H9 (cell line): Measurements from ENCODE around the gene ZNRF3. TPM values are rescaled to one million over a fixed set of nuclear protein-coding genes. Genes with fewer than 3 reads are reported as not detected.
"Not testable (repeated sequence)": the region's sequence is repeated elsewhere in the genome, so short reads cannot be mapped to it uniquely, and the experiment has no call there.

Experiments used
- DNase-seq: peaks from one replicate; pipeline ENCODE4 v3.0.0-alpha.2; 2017
- H2AFZ ChIP-seq: one replicate; pipeline ENCODE4 v1.6.1; 2013; ENCODE audit warnings: mild to moderate bottlenecking, low read length, control low read depth, moderate library complexity
- H2AK5ac ChIP-seq: 2 replicates; pipeline ENCODE4 v1.6.1; 2013; ENCODE audit warnings: low read length, control low read depth, mixed read lengths; ENCODE audit not compliant: insufficient read length
- H2BK120ac ChIP-seq: one replicate; pipeline ENCODE4 v1.6.1; 2013; ENCODE audit warnings: low read depth, mild to moderate bottlenecking, low read length, control low read depth, inconsistent platforms; ENCODE audit not compliant: poor library complexity, severe bottlenecking
- H2BK12ac ChIP-seq: 2 replicates; pipeline ENCODE4 v1.6.1; 2013; ENCODE audit warnings: low read length, control low read depth, mixed read lengths, low read depth; ENCODE audit not compliant: insufficient read length
- H2BK15ac ChIP-seq: 2 replicates; pipeline ENCODE4 v1.6.1; 2013; ENCODE audit warnings: low read depth, low read length, control low read depth
- H2BK20ac ChIP-seq: one replicate; pipeline ENCODE4 v1.6.1; 2013; ENCODE audit warnings: low read depth, mild to moderate bottlenecking, low read length, control low read depth, inconsistent platforms; ENCODE audit not compliant: poor library complexity, severe bottlenecking
- H2BK5ac ChIP-seq: 2 replicates; pipeline ENCODE4 v1.6.1; 2013; ENCODE audit warnings: low read length, control low read depth, mixed read lengths; ENCODE audit not compliant: insufficient read length
- H3K14ac ChIP-seq: 2 replicates; pipeline ENCODE4 v1.6.1; 2013; ENCODE audit warnings: low read length, control low read depth; ENCODE audit not compliant: insufficient read depth
- H3K18ac ChIP-seq: 2 replicates; pipeline ENCODE4 v1.6.1; 2013; ENCODE audit warnings: low read depth, mild to moderate bottlenecking, mixed read lengths, low read length, control low read depth; ENCODE audit not compliant: insufficient read length
- H3K23ac ChIP-seq: 2 replicates; pipeline ENCODE4 v1.6.1; 2013; ENCODE audit warnings: low read length, control low read depth, mixed read lengths, low read depth; ENCODE audit not compliant: insufficient read length
- H3K23me2 ChIP-seq: 2 replicates; pipeline ENCODE4 v1.6.1; 2013; ENCODE audit warnings: low read depth, mild to moderate bottlenecking, mixed read lengths, low read length, control low read depth; ENCODE audit not compliant: insufficient read length, poor library complexity, severe bottlenecking
- H3K27ac ChIP-seq: 2 replicates; pipeline ENCODE4 v1.5.1; 2013; ENCODE audit warnings: low read length, control low read depth, mixed read lengths, low read depth; ENCODE audit not compliant: insufficient read length
- H3K27me3 ChIP-seq: 2 replicates; pipeline ENCODE4 v1.6.1; 2013; ENCODE audit warnings: low read length, control low read depth, inconsistent platforms; ENCODE audit not compliant: insufficient read depth
- H3K4ac ChIP-seq: 2 replicates; pipeline ENCODE4 v1.6.1; 2013; ENCODE audit warnings: low read depth, mild to moderate bottlenecking, control low read depth, inconsistent platforms, low read length, moderate library complexity
- H3K4me1 ChIP-seq: 2 replicates; pipeline ENCODE4 v1.6.1; 2013; ENCODE audit warnings: low read length, control low read depth, inconsistent platforms; ENCODE audit not compliant: insufficient read depth
- H3K4me2 ChIP-seq: 2 replicates; pipeline ENCODE4 v1.6.1; 2013; ENCODE audit warnings: low read length, control low read depth, mixed read lengths; ENCODE audit not compliant: insufficient read length, insufficient read depth
- H3K56ac ChIP-seq: 2 replicates; pipeline ENCODE4 v1.6.1; 2013; ENCODE audit warnings: low read depth, mild to moderate bottlenecking, mixed read lengths, low read length, control low read depth; ENCODE audit not compliant: insufficient read length
- H3K79me1 ChIP-seq: 2 replicates; pipeline ENCODE4 v1.6.1; 2013; ENCODE audit warnings: low read depth, mild to moderate bottlenecking, moderate library complexity, low read length, control low read depth, inconsistent platforms; ENCODE audit not compliant: insufficient read depth, poor library complexity, severe bottlenecking
- H3K79me2 ChIP-seq: 2 replicates; pipeline ENCODE4 v1.6.1; 2013; ENCODE audit warnings: low read length, control low read depth, inconsistent platforms; ENCODE audit not compliant: insufficient read depth
- H3K9ac ChIP-seq: 2 replicates; pipeline ENCODE4 v1.6.1; 2013; ENCODE audit warnings: low read length, control low read depth, mixed read lengths; ENCODE audit not compliant: insufficient read length; ENCODE audit errors: extremely low read depth
- H3K9me3 ChIP-seq: one replicate; pipeline ENCODE4 v1.6.1; 2013; ENCODE audit warnings: low read depth, low read length, inconsistent platforms; ENCODE audit not compliant: control insufficient read depth
- H3T11ph ChIP-seq: one replicate; pipeline ENCODE4 v1.6.1; 2013; ENCODE audit warnings: mild to moderate bottlenecking, low read length, control low read depth, inconsistent platforms
- H4K20me1 ChIP-seq: one replicate; pipeline ENCODE4 v1.6.1; 2013; ENCODE audit not compliant: control insufficient read depth, insufficient read length, insufficient read depth
- H4K5ac ChIP-seq: 2 replicates; pipeline ENCODE4 v1.6.1; 2013; ENCODE audit warnings: low read depth, mild to moderate bottlenecking, mixed read lengths, low read length, control low read depth; ENCODE audit not compliant: insufficient read length
- H4K8ac ChIP-seq: replicated peaks from 2 replicates; pipeline ENCODE4 v1.6.1; 2013; ENCODE audit warnings: low read length, control low read depth, mixed read lengths, low read depth; ENCODE audit not compliant: insufficient read length
- H4K91ac ChIP-seq: 2 replicates; pipeline ENCODE4 v1.6.1; 2013; ENCODE audit warnings: low read depth, mild to moderate bottlenecking, moderate library complexity, mixed read lengths, low read length, control low read depth; ENCODE audit not compliant: insufficient read length
- H3K27ac Mint-ChIP-seq, 3 experiments: 2 replicates in 2 of 3; 3 replicates in 1 of 3; pipeline ENCODE4 v1.8.0; 2020 to 2021; ENCODE audit warnings: mixed read lengths in 3 of 3, mild to moderate bottlenecking in 1 of 3, moderate library complexity in 1 of 3
- H3K27me3 Mint-ChIP-seq: 2 replicates; pipeline ENCODE4 v1.8.0; 2021; ENCODE audit warnings: low read depth, mild to moderate bottlenecking, moderate library complexity, mixed read lengths
- H3K36me3 Mint-ChIP-seq, 3 experiments: 2 replicates in 2 of 3; 3 replicates in 1 of 3; pipeline ENCODE4 v1.8.0; 2020 to 2021; ENCODE audit warnings: low read depth in 3 of 3, mixed read lengths in 3 of 3; ENCODE audit not compliant: insufficient read depth in 1 of 3
- H3K4me1 Mint-ChIP-seq, 2 experiments: 2 replicates each; pipeline ENCODE4 v1.8.0; 2020; ENCODE audit warnings: mixed read lengths in 2 of 2
- H3K4me3 Mint-ChIP-seq, 2 experiments: 2 replicates in 1 of 2; 3 replicates in 1 of 2; pipeline ENCODE4 v1.8.0; 2020 to 2021; ENCODE audit warnings: mild to moderate bottlenecking in 2 of 2, mixed read lengths in 2 of 2, moderate library complexity in 1 of 2
- H3K9me3 Mint-ChIP-seq, 2 experiments: 2 replicates in 1 of 2; 3 replicates in 1 of 2; pipeline ENCODE4 v1.8.0; 2020; ENCODE audit warnings: mild to moderate bottlenecking in 2 of 2, mixed read lengths in 2 of 2, moderate library complexity in 1 of 2
- WGBS: extraction: QIAGEN DNeasy Blood & Tissue Kit; methylation state at CpG from one replicate; pipeline ENCODE4 v1.1.7; 2013; ENCODE audit warnings: missing lambda C conversion rate, low lambda C conversion rate, mixed read lengths; ENCODE audit not compliant: insufficient read length; ENCODE audit errors: extremely low coverage; 5-methylcytosine and 5-hydroxymethylcytosine counted together
- total RNA-seq: library from RNA; stranded (reverse); gene quantifications from 2 replicates; pipeline ENCODE4 v1.2.1, GENCODE V29; 2021
- TF ChIP-seq, protein P1 (sequence below): fragments of 200-600 bp; sonication (generic); conservative IDR thresholded peaks from 3 replicates; pipeline ENCODE4 v1.8.0; 2021; ENCODE audit warnings: antibody characterized with exemption, mild to moderate bottlenecking

Gene ZNRF3
- total RNA-seq, 1 experiment from 2014 or later: 20.6 TPM

DNA sequence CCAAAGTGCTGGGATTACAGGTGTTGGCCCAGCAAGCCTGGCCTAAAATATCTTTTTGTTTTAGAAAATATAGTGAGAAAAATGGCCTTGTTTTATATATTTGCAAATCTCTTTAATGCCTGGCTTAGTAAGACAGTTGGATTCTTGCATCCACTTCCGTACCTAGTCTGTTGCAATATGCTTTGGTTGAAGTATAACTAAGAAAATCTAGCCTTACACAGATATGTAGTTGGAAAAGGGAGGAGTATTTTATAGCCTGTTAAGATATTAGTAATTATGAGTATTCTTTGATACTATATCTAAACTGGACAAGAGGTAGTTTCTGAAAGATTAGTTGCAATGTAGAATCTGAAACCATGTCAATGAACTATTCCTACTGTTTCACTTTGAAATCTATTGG, 65.1 kb downstream of the ZNRF3 start:
- H2AK5ac ChIP-seq: no peak overlapping the region
- no peak overlapping the region for H3T11ph ChIP-seq
- H2BK120ac ChIP-seq: no peak overlapping the region
- H3K27ac Mint-ChIP-seq: no peak overlapping the region
- no peaks in the 10 kb centered on the region for H3K27me3 ChIP-seq
- no peak overlapping the region for H3K23ac ChIP-seq
- H3K4ac ChIP-seq: no peak overlapping the region
- H3K23me2 ChIP-seq: no peaks in the 10 kb centered on the region
- H3K79me2 ChIP-seq: peaks cover 19% of the 10 kb centered on the region; the same call in 1 of the 2 replicates
- no CpG with 5 or more reads among the region's 1 CpG for WGBS
- no peaks in the 10 kb centered on the region for H3K27me3 Mint-ChIP-seq
- peaks cover 4% of the 10 kb centered on the region; the same call in 1 of the 2 replicates for H3K4me1 ChIP-seq
- no peak overlapping the region for H2AFZ ChIP-seq
- no peak overlapping the region for H2BK15ac ChIP-seq
- no peak overlapping the region for H2BK5ac ChIP-seq
- H3K14ac ChIP-seq: no peak overlapping the region
- H3K36me3 Mint-ChIP-seq: peaks cover 15 to 25% (median 17%) of the 10 kb centered on the region in 3 experiments
- no peak overlapping the region for H3K27ac ChIP-seq
- no peak overlapping the region for H2BK12ac ChIP-seq
- H3K4me1 Mint-ChIP-seq: peaks cover 41 to 46% of the 10 kb centered on the region in 2 experiments
- no peak overlapping the region for H3K56ac ChIP-seq
- no peak overlapping the region for H4K91ac ChIP-seq
- no peak overlapping the region for H2BK20ac ChIP-seq
- no peak overlapping the region for H3K4me2 ChIP-seq
- no peak for DNase-seq
- no peak overlapping the region for H3K9ac ChIP-seq
- H4K20me1 ChIP-seq: peaks cover 5% of the 10 kb centered on the region
- H4K5ac ChIP-seq: no peak overlapping the region
- H3K9me3 Mint-ChIP-seq: peaks cover 14 to 15% of the 10 kb centered on the region in 2 experiments
- TF ChIP-seq, protein P1, sequence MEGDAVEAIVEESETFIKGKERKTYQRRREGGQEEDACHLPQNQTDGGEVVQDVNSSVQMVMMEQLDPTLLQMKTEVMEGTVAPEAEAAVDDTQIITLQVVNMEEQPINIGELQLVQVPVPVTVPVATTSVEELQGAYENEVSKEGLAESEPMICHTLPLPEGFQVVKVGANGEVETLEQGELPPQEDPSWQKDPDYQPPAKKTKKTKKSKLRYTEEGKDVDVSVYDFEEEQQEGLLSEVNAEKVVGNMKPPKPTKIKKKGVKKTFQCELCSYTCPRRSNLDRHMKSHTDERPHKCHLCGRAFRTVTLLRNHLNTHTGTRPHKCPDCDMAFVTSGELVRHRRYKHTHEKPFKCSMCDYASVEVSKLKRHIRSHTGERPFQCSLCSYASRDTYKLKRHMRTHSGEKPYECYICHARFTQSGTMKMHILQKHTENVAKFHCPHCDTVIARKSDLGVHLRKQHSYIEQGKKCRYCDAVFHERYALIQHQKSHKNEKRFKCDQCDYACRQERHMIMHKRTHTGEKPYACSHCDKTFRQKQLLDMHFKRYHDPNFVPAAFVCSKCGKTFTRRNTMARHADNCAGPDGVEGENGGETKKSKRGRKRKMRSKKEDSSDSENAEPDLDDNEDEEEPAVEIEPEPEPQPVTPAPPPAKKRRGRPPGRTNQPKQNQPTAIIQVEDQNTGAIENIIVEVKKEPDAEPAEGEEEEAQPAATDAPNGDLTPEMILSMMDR: no peak
- no peak overlapping the region for H3K18ac ChIP-seq
- H4K8ac ChIP-seq: no peak overlapping the region
- H3K9me3 ChIP-seq: no peaks in the 10 kb centered on the region
- no peaks in the 10 kb centered on the region for H3K79me1 ChIP-seq
- H3K4me3 Mint-ChIP-seq: no peak overlapping the region

DNA sequence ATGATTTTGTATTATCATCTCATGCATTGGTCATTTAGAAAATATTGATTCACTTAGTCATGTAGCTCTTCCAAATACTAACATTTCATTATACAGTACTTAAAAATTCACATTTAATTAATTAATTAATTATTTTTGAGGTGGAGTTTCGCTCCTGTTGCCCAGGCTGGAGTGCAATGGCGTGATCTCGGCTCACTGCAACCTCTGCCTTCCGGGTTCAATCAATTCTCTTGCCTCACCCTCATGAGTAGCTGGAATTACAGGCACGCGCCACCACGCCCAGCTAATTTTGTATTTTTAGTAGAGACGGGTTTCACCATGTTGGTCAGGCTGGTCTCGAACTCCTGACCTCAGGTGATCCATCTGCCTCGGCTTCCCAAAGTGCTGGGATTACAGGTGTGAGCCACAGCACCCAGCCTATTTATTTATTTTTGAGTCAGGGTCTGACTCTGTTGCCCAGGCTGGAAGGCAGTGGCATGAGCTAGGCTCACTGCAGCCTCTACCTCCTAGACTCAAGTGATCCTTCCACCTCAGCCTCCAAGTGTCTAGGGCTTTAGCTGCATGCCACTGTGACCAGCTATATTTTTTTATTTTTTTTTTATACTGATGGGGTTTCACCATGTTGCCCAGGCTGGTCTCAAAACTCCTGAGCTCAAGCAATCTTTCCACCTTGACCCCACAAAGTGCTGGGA, 65.6 kb downstream of the ZNRF3 start:
- H3K79me2 ChIP-seq: peaks cover 16% of the 10 kb centered on the region; the same call in 1 of the 2 replicates
- not testable (repeated sequence) for H3K4me3 Mint-ChIP-seq, H2BK15ac ChIP-seq, H3K9me3 ChIP-seq, H3K27ac ChIP-seq, H2BK120ac ChIP-seq, H2BK12ac ChIP-seq, H3K9ac ChIP-seq, H4K20me1 ChIP-seq, H3K27me3 Mint-ChIP-seq, DNase-seq, H4K8ac ChIP-seq, H3K23me2 ChIP-seq, H3K4me2 ChIP-seq, H3K14ac ChIP-seq, H2AK5ac ChIP-seq, H3K79me1 ChIP-seq, H3T11ph ChIP-seq, H4K5ac ChIP-seq, H3K27me3 ChIP-seq, H3K4ac ChIP-seq, H2AFZ ChIP-seq, H3K4me1 ChIP-seq, H3K18ac ChIP-seq, H4K91ac ChIP-seq, H3K56ac ChIP-seq, H2BK20ac ChIP-seq, H2BK5ac ChIP-seq, H3K23ac ChIP-seq
- peaks cover 40 to 41% of the 10 kb centered on the region in 2 experiments for H3K4me1 Mint-ChIP-seq
- no CpG with 5 or more reads among the region's 10 CpGs for WGBS
- peaks cover 13 to 25% (median 17%) of the 10 kb centered on the region in 3 experiments for H3K36me3 Mint-ChIP-seq
- peaks cover 14 to 15% of the 10 kb centered on the region in 2 experiments for H3K9me3 Mint-ChIP-seq
- peak overlapping the region in 1 of 3 experiments; percentile 32; a peak in 1 of 7 replicates for H3K27ac Mint-ChIP-seq
